Cardiac fibroblast (primary cell): ENCODE data around the gene CPZ.

Experiments
- DNase-seq, 2 donors: peaks; one replicate each; pipeline versions ENCODE4 v3.0.0 to v3.0.0-alpha.2; 2010; ENCODE audit warnings: low read depth in 2 of 2
- H3K4me3 ChIP-seq, 2 donors: replicated peaks in 1 of 2; 1 replicate in 1 of 2; 2 replicates in 1 of 2; pipeline ENCODE4 v1.5.1; 2011; ENCODE audit warnings: low read depth in 2 of 2, low read length in 2 of 2, mild to moderate bottlenecking in 2 of 2, moderate library complexity in 1 of 2
- TF ChIP-seq, protein P1 (sequence below): IDR thresholded peaks from one replicate; pipeline ENCODE4 v1.5.1; 2011; ENCODE audit warnings: low read depth, mild to moderate bottlenecking, low read length, inconsistent platforms

The CPZ gene

DNA sequence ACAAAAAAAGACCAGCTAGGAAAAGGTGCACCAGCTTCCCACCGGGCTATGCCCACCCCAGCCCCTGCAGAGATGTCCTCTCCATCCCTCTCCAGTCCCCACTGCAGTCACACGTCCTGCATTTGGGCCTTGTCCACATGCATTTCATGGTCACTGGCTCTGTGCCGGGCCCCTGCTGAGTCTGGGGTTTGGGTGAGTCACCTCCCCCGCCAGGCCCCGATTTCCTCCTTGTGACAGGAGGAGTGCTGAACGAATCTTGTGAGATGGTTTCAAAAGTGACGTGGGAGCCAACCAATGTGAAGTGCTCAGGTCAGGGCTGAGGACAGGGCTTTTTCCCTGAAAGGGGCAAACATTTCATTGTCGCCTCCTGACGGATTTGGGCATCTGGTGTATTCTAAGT is 7.1 kb downstream of the CPZ start:
- TF ChIP-seq, protein P1, sequence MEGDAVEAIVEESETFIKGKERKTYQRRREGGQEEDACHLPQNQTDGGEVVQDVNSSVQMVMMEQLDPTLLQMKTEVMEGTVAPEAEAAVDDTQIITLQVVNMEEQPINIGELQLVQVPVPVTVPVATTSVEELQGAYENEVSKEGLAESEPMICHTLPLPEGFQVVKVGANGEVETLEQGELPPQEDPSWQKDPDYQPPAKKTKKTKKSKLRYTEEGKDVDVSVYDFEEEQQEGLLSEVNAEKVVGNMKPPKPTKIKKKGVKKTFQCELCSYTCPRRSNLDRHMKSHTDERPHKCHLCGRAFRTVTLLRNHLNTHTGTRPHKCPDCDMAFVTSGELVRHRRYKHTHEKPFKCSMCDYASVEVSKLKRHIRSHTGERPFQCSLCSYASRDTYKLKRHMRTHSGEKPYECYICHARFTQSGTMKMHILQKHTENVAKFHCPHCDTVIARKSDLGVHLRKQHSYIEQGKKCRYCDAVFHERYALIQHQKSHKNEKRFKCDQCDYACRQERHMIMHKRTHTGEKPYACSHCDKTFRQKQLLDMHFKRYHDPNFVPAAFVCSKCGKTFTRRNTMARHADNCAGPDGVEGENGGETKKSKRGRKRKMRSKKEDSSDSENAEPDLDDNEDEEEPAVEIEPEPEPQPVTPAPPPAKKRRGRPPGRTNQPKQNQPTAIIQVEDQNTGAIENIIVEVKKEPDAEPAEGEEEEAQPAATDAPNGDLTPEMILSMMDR = no peak
- DNase-seq = peak; percentile 46 to 50
- H3K4me3 ChIP-seq = no peak overlapping the region

DNA sequence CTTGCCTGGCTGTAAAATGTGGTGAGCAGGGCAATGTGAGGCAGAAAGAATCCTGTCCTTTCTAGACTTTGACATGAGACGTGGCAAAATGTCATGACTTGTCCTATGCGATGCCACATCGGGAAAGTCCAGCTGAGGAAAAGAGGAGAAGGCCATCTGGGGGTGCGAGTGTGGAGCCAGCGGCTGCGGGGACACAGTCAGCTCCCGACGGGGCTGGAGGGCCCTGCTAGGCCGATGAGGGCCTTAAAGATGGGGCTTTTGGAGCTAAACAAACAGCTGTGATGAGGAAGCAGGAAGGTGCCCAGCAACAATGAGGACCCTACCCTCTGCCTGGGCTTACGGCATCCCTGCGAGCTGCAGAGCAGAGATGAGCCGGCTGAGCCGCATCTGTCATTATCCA is 7.7 kb downstream of the CPZ start:
- H3K4me3 ChIP-seq = no peak overlapping the region
- TF ChIP-seq, protein P1 = no peak
- no peak for DNase-seq

DNA sequence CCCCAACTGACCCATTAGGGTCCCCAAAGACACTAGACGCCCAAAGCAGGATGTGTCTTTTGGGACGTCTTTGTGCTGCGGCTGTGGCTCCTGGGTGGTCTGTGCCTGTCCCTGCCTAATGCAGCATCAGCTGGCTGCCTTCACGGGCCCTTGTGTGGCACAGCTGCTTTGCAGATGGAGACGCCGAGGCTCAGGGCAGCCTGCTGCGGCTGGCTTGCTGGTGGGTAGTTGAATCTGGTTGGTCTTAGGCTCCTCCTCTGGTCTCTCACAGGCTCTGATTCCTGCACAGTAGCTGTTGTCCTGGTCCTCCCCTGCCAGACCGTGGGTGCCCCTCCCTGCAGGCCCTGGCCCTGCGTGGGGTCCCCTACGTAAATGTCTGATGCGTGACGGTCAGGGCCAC is 8.1 kb downstream of the CPZ start:
- H3K4me3 ChIP-seq = no peak overlapping the region
- DNase-seq = no peak
- TF ChIP-seq, protein P1 = no peak

DNA sequence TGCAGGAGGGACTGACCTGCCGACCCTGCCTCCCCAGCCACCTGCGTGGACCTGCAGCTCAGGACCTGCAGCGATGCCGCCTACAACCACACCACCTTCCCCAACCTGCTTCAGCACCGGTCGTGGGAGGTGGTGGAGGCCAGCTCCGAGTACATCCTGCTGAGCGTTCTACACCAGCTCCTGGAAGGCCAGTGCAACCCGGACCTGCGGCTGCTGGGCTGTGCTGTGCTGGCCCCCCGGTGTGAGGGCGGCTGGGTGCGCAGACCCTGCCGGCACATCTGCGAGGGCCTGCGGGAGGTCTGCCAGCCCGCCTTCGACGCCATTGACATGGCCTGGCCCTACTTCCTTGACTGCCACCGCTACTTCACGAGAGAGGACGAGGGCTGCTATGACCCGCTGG is 8.5 kb downstream of the CPZ start:
- no peak for DNase-seq
- TF ChIP-seq, protein P1 = no peak
- H3K4me3 ChIP-seq = no peak overlapping the region

DNA sequence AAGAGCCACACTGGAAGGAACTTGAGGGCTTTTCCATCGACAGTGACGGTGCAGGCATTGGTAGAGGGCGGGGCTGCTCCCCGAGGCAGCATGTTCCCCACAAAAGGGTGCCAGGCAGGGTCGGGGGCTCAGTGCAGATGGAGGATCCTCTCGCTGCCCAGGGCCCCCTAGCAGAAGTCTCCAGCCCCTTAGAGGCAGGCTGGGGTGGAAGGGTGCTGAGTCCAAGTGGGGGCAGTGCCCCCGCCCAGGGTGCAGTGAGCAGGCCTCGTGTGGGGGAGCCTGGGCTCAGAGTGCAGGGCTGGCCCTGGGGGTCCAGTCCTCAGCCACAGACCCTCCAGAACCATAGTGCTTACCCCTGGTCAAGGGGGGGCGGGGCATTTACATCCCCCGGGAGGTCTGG is 9.0 kb downstream of the CPZ start:
- no peak for DNase-seq
- TF ChIP-seq, protein P1 = no peak

DNA sequence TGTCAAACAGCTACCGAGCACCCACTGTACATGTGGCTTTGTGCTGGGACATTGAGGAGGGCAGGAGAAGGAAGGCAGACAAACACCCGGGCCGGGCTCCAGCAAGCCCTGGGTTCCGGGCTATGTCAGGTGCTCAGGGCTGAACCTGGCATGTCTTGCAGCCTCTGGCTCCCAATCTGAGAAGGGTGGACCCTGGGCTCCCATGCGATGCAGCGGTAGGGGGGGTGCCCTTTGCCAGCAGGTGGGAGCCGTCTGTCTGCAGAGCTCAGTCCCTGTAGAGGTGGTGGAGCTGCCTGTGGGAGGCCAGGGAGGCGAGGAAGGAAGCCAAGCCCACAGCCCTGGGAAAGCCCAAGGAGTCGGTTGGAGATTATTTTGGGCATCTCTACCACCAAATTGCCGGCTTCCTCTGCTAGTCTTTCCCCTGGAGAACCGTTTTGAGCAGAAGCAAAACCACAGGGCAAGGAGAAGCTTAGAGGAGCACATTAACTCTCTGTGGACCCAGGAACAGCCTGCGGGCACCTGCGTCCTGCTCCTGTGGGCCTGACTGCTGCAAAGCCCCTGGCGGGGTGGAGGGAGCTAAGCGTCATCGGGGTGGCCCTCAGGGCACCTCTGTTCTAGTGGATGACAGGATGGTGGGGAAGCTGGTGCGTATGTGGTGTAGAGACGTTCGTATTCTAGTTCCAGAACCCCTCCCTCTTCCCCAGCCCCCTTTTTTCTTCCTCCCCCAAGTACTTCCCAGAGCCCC is 10.3 kb downstream of the CPZ start:
- no peak overlapping the region for H3K4me3 ChIP-seq
- DNase-seq = no peak
- TF ChIP-seq, protein P1 = no peak

More for the DNA sequence above, 9.0 kb downstream of the CPZ start:
- no peak overlapping the region for H3K4me3 ChIP-seq

DNA sequence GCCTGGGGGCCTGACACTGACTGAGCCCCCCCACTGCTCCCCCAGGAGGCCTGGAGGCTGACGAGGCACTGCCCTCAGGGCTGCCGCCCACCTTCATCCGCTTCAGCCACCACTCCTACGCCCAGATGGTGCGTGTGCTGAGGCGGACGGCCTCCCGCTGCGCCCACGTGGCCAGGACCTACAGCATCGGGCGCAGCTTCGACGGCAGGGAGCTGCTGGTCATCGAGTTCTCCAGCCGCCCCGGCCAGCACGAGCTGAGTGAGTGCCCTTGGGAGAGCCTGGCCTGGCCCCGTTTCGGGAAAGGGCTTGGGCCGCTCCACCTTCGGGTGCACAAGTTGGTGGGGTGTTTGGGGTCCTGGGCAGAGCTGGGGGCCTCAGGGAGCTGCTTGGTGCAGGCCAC is 11.4 kb downstream of the CPZ start:
- no peak overlapping the region for H3K4me3 ChIP-seq
- TF ChIP-seq, protein P1 = no peak
- no peak for DNase-seq
